HEK293T (cell line): ENCODE results near the gene RELB.

Experiments
- CTCF ChIA-PET: fragments of 350-600 bp; formaldehyde crosslinking; extraction: SDS; loops from one replicate; lab custom pipeline; 2021; ENCODE audit warnings: antibody characterized with exemption, inconsistent platforms; lab: Yijun Ruan, JAX
- POLR2A ChIA-PET: fragments of 350-600 bp; formaldehyde crosslinking; extraction: SDS; loops from one replicate; lab custom pipeline; 2020; ENCODE audit warnings: antibody characterized with exemption, inconsistent platforms; lab: Yijun Ruan, JAX
- DNase-seq: peaks from one replicate; pipeline ENCODE4 v3.0.0; 2012; ENCODE audit warnings: mixed read lengths; ENCODE audit errors: extremely low spot score
- ARNT ChIP-seq: fragments of 450-650 bp; IDR thresholded peaks from 2 replicates; pipeline ENCODE4 v1.6.1; 2017; ENCODE audit warnings: mild to moderate bottlenecking
- BHLHE40 ChIP-seq: fragments of 450-650 bp; IDR thresholded peaks from 2 replicates; pipeline ENCODE4 v1.6.1; 2016; ENCODE audit warnings: mild to moderate bottlenecking, moderate library complexity, borderline replicate concordance
- CTBP1 ChIP-seq: fragments of 450-650 bp; IDR thresholded peaks from 2 replicates; pipeline ENCODE4 v1.6.1; 2016; ENCODE audit warnings: borderline replicate concordance
- ELF4 ChIP-seq: fragments of 450-650 bp; IDR thresholded peaks from 2 replicates; pipeline ENCODE4 v1.6.1; 2017; ENCODE audit warnings: antibody characterized with exemption
- FOXA1 ChIP-seq: fragments of 450-650 bp; IDR thresholded peaks from 2 replicates; pipeline ENCODE4 v1.6.1; 2016; ENCODE audit warnings: mild to moderate bottlenecking
- FOXK2 ChIP-seq: fragments of 450-650 bp; IDR thresholded peaks from 2 replicates; pipeline ENCODE4 v1.6.1; 2016; ENCODE audit warnings: mild to moderate bottlenecking
- FOXM1 ChIP-seq: fragments of 450-650 bp; IDR thresholded peaks from 2 replicates; pipeline ENCODE4 v1.6.1; 2017; ENCODE audit warnings: mild to moderate bottlenecking, borderline replicate concordance
- HDGF ChIP-seq: fragments of 450-650 bp; IDR thresholded peaks from 2 replicates; pipeline ENCODE4 v1.6.1; 2017; ENCODE audit warnings: antibody characterized with exemption, borderline replicate concordance
- L3MBTL2 ChIP-seq: fragments of 450-650 bp; conservative IDR thresholded peaks from 2 replicates; pipeline ENCODE4 v1.6.1; 2016; ENCODE audit warnings: mild to moderate bottlenecking
- LEF1 ChIP-seq: fragments of 450-650 bp; IDR thresholded peaks from 2 replicates; pipeline ENCODE4 v1.6.1; 2017; ENCODE audit warnings: mild to moderate bottlenecking, borderline replicate concordance
- NFRKB ChIP-seq: fragments of 450-650 bp; IDR thresholded peaks from 2 replicates; pipeline ENCODE4 v1.6.1; 2016; ENCODE audit warnings: mild to moderate bottlenecking, moderate library complexity
- PKNOX1 ChIP-seq: fragments of 450-650 bp; IDR thresholded peaks from 2 replicates; pipeline ENCODE4 v1.6.1; 2016
- SP1 ChIP-seq: fragments of 450-650 bp; IDR thresholded peaks from 2 replicates; pipeline ENCODE4 v1.6.1; 2017
- SUZ12 ChIP-seq: fragments of 450-650 bp; IDR thresholded peaks from 2 replicates; pipeline ENCODE4 v1.6.1; 2016; ENCODE audit warnings: mild to moderate bottlenecking
- TARDBP ChIP-seq: fragments of 450-650 bp; IDR thresholded peaks from 2 replicates; pipeline ENCODE4 v1.6.1; 2016
- ZNF384 ChIP-seq: fragments of 450-650 bp; IDR thresholded peaks from 2 replicates; pipeline ENCODE4 v1.6.1; 2016

RELB gene

GRCh38 chr19:45057444-45057843 lies 56.2 kb downstream of the RELB start:
- ChIA-PET CTCF (interaction anchor here (0.6 kb wide), 1 partner anchor 684 kb away, joined by 3 read pairs; no protein-coding TSS in a partner anchor), POLR2A (interaction anchor here (1.8 kb wide), 1 partner anchor 18 kb away, joined by 11 read pairs; the partner anchor contains the start of gene CLASRP)
- TF ChIP-seq HDGF = no peak
- no peak for TF ChIP-seq L3MBTL2
- no peak for TF ChIP-seq PKNOX1
- TF ChIP-seq FOXA1 = no peak
- TF ChIP-seq CTBP1 = no peak
- no peak for TF ChIP-seq FOXK2
- TF ChIP-seq BHLHE40 = no peak
- TF ChIP-seq LEF1 = no peak
- TF ChIP-seq SP1 = no peak
- no peak for TF ChIP-seq ARNT
- no peak for TF ChIP-seq TARDBP
- no peak for TF ChIP-seq NFRKB
- no peak for TF ChIP-seq ELF4
- no peak for TF ChIP-seq ZNF384
- no peak for TF ChIP-seq SUZ12
- no peak for TF ChIP-seq FOXM1
- DNase-seq = no peak

GRCh38 chr19:45058622-45059159 lies 57.4 kb downstream of the RELB start:
- CTCF ChIA-PET = interaction anchor here (0.5 to 2.0 kb wide), 7 partner anchors 10 to 59 kb away, joined by 3 to 8 read pairs (median 5); no protein-coding TSS in a partner anchor
- POLR2A ChIA-PET = interaction anchor here (1.1 to 1.4 kb wide), 2 partner anchors 9 to 20 kb away, joined by 3 to 9 read pairs; partner anchors contain the start of gene CLASRP
- no peak for TF ChIP-seq LEF1
- TF ChIP-seq HDGF = no peak
- no peak for TF ChIP-seq ELF4
- TF ChIP-seq BHLHE40 = no peak
- no peak for TF ChIP-seq SP1
- TF ChIP-seq FOXK2 = no peak
- TF ChIP-seq PKNOX1 = no peak
- no peak for TF ChIP-seq CTBP1
- TF ChIP-seq ZNF384 = no peak
- TF ChIP-seq SUZ12 = no peak
- no peak for TF ChIP-seq FOXA1
- TF ChIP-seq NFRKB = no peak
- TF ChIP-seq ARNT = no peak
- TF ChIP-seq TARDBP = no peak
- no peak for DNase-seq

DNA sequence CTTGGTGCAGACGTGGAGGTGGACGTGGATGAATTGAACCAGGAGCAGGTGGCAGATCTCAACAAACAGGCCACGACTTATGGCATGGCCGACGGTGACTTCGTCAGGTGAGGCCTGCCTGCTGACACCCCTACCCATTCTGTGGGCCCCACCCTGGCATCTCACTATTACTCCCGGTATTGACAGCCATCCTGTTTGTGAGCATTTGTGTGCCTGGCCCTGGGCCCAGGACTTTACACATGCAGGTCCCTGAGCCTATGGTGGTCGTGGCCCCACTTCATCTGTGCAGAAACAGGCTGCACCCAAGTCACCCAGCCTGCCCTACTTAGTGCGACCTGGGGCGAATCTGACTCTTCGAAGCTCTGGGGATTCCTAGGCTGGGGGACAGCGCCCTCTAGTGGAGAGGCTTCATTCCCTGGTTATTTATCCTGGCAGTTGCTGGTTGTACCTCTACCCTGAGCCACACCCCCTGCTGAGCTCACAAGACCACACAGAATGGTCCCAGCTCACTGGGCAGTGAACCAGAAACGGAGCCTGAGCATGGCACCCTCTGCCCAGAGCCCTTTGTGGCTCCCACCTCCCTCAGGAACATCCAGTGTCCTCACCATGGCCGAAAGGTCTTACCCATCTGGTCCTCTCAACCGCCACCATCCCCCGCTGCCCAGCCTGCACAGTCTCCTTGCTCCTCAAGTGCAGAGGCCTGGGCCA lies 58.1 kb downstream of the RELB start:
- TF ChIP-seq NFRKB (no peak), FOXK2 (no peak), FOXA1 (no peak), ARNT (no peak), PKNOX1 (no peak), FOXM1 (no peak), ELF4 (no peak), SP1 (no peak), LEF1 (no peak), BHLHE40 (no peak), SUZ12 (no peak), ZNF384 (no peak), HDGF (no peak)
- peak; percentile 87 for DNase-seq
- ChIA-PET CTCF (interaction anchor here (0.5 to 2.0 kb wide), 11 partner anchors 8 to 120 kb away, joined by 3 to 8 read pairs (median 4); no protein-coding TSS in a partner anchor), POLR2A (interaction anchor here (1.1 to 1.4 kb wide), 2 partner anchors 9 to 21 kb away, joined by 3 to 9 read pairs; partner anchors contain the start of gene CLASRP)

- ChIA-PET CTCF (no interaction called here), POLR2A (no interaction called here)
- TF ChIP-seq NFRKB (no peak), LEF1 (no peak), HDGF (no peak), SUZ12 (no peak), FOXK2 (no peak), SP1 (no peak), TARDBP (no peak), BHLHE40 (no peak), FOXM1 (no peak), ELF4 (no peak), PKNOX1 (no peak), FOXA1 (no peak), ZNF384 (no peak), CTBP1 (no peak), L3MBTL2 (no peak), ARNT (no peak)
- no peak for DNase-seq
These were observed 60.7 kb downstream of the RELB start for GRCh38 chr19:45061965-45062364.
